CD8-positive, alpha-beta memory T cell (primary cell): ENCODE measurements around the gene LRRC55. TPM values are rescaled to one million over a fixed set of nuclear protein-coding genes. Genes with fewer than 3 reads are reported as not detected.

ENCODE experiments used
- CTCF ChIA-PET: fragments of 350-600 bp; sonication (Branson Sonifier 250); formaldehyde crosslinking; loops from one replicate; lab custom pipeline; 2021; ENCODE audit warnings: antibody characterized with exemption; lab: Charles Lee
- POLR2A ChIA-PET: fragments of 350-600 bp; sonication (Branson Sonifier 250); formaldehyde crosslinking; loops from one replicate; lab custom pipeline; 2021; ENCODE audit warnings: antibody characterized with exemption; lab: Charles Lee
- DNase-seq, 5 donors: peaks; one replicate each; pipeline versions ENCODE4 v3.0.0 to v3.0.0-alpha.2; 2020 to 2022; ENCODE audit warnings: mixed read lengths in 1 of 5
- H3K27ac ChIP-seq: one replicate; pipeline ENCODE4 v1.7.0; 2013; ENCODE audit warnings: low read depth, mild to moderate bottlenecking, low read length, moderate library complexity
- H3K27me3 ChIP-seq: 2 replicates; pipeline ENCODE4 v1.7.0; 2013; ENCODE audit warnings: low read length, mild to moderate bottlenecking; ENCODE audit not compliant: insufficient read depth, poor library complexity, severe bottlenecking
- H3K36me3 ChIP-seq: 2 replicates; pipeline ENCODE4 v1.7.0; 2013; ENCODE audit warnings: mild to moderate bottlenecking, low read length, moderate library complexity; ENCODE audit not compliant: insufficient read depth
- H3K4me1 ChIP-seq: 2 replicates; pipeline ENCODE4 v1.7.0; 2013; ENCODE audit warnings: mild to moderate bottlenecking, low read length, moderate library complexity; ENCODE audit not compliant: insufficient read depth
- H3K4me3 ChIP-seq: 2 replicates; pipeline ENCODE4 v1.7.0; 2013; ENCODE audit warnings: mild to moderate bottlenecking, low read length
- H3K9me3 ChIP-seq: 2 replicates; pipeline ENCODE4 v1.7.0; 2013; ENCODE audit warnings: mild to moderate bottlenecking, low read length
- H3K27ac Mint-ChIP-seq, 8 donors: one replicate each; pipeline ENCODE4 v1.8.0; 2020 to 2021; ENCODE audit warnings: mixed read lengths in 8 of 8, mild to moderate bottlenecking in 6 of 8, inconsistent platforms in 3 of 8, moderate library complexity in 3 of 8
- H3K27me3 Mint-ChIP-seq, 2 donors: one replicate each; pipeline ENCODE4 v1.8.0; 2020 to 2021; ENCODE audit warnings: mixed read lengths in 2 of 2, mild to moderate bottlenecking in 1 of 2, moderate library complexity in 1 of 2
- H3K36me3 Mint-ChIP-seq, 3 donors: one replicate each; pipeline ENCODE4 v1.8.0; 2020 to 2021; ENCODE audit warnings: mixed read lengths in 3 of 3, inconsistent platforms in 1 of 3, mild to moderate bottlenecking in 1 of 3
- H3K4me1 Mint-ChIP-seq, 3 donors: one replicate each; pipeline ENCODE4 v1.8.0; 2020 to 2021; ENCODE audit warnings: mixed read lengths in 3 of 3, inconsistent platforms in 1 of 3, mild to moderate bottlenecking in 1 of 3
- H3K4me3 Mint-ChIP-seq, 7 donors: one replicate each; pipeline ENCODE4 v1.8.0; 2020 to 2021; ENCODE audit warnings: mixed read lengths in 7 of 7, mild to moderate bottlenecking in 6 of 7, moderate library complexity in 4 of 7, inconsistent platforms in 2 of 7
- H3K9me3 Mint-ChIP-seq, 5 donors: one replicate each; pipeline ENCODE4 v1.8.0; 2020 to 2022; ENCODE audit warnings: mixed read lengths in 5 of 5, mild to moderate bottlenecking in 3 of 5, moderate library complexity in 2 of 5, inconsistent platforms in 1 of 5
- polyA plus RNA-seq: library from polyadenylated mRNA; unstranded; fragments of 300-500 nt; fragmentation: Illumina TruSeq; gene quantifications from one replicate; pipeline ENCODE4 v1.2.3, GENCODE V29; 2021
- total RNA-seq, 2 experiments: library from RNA; stranded (reverse); gene quantifications; one replicate each; pipeline ENCODE4 v1.2.3, GENCODE V29; 2021

LRRC55 gene
- total and polyA plus RNA-seq, 3 experiments from 2014 or later = not detected

- Histone ChIP-seq H3K27me3 (no peaks in the 10 kb centered on the region), H3K9me3 (no peaks in the 10 kb centered on the region), H3K4me3 (no peak overlapping the region), H3K36me3 (no peaks in the 10 kb centered on the region), H3K27ac (no peak overlapping the region), H3K4me1 (no peaks in the 10 kb centered on the region)
- no peaks in the 10 kb centered on the region for H3K36me3 Mint-ChIP-seq
- H3K4me1 Mint-ChIP-seq = no peaks in the 10 kb centered on the region
- H3K27me3 Mint-ChIP-seq = peaks cover 4 to 28% of the 10 kb centered on the region in 2 donors
- no peaks in the 10 kb centered on the region for H3K9me3 Mint-ChIP-seq
- POLR2A ChIA-PET = no interaction called here
- H3K4me3 Mint-ChIP-seq = no peak overlapping the region
- CTCF ChIA-PET = no interaction called here
- H3K27ac Mint-ChIP-seq = no peak overlapping the region
- no peak for DNase-seq
These were observed 16.0 kb downstream of the LRRC55 start for GRCh38 chr11:57197762-57198161.

GRCh38 chr11:57199330-57199729, 17.6 kb downstream of the LRRC55 start:
- POLR2A ChIA-PET = no interaction called here
- Mint-ChIP-seq H3K4me1 (no peaks in the 10 kb centered on the region), H3K36me3 (no peaks in the 10 kb centered on the region), H3K9me3 (no peaks in the 10 kb centered on the region), H3K27ac (no peak overlapping the region), H3K4me3 (no peak overlapping the region), H3K27me3 (peaks cover 4 to 24% of the 10 kb centered on the region in 2 donors)
- no peaks in the 10 kb centered on the region for H3K9me3 ChIP-seq
- no peaks in the 10 kb centered on the region for H3K4me1 ChIP-seq
- DNase-seq = no peak
- no peak overlapping the region for H3K4me3 ChIP-seq
- CTCF ChIA-PET = no interaction called here
- H3K27me3 ChIP-seq = no peaks in the 10 kb centered on the region
- no peak overlapping the region for H3K27ac ChIP-seq
- H3K36me3 ChIP-seq = no peaks in the 10 kb centered on the region

- peaks cover 12 to 31% of the 10 kb centered on the region in 2 donors for H3K27me3 Mint-ChIP-seq
These were observed 19.2 kb downstream of the LRRC55 start for GRCh38 chr11:57200917-57201316.

GRCh38 chr11:57202281-57202680, 20.5 kb downstream of the LRRC55 start:
- peaks cover 0 to 8% (median 0%) of the 10 kb centered on the region in 5 donors for H3K9me3 Mint-ChIP-seq
- no peaks in the 10 kb centered on the region for H3K27me3 ChIP-seq
- H3K4me3 Mint-ChIP-seq = no peak overlapping the region
- H3K9me3 ChIP-seq = no peaks in the 10 kb centered on the region
- H3K36me3 ChIP-seq = no peaks in the 10 kb centered on the region
- POLR2A ChIA-PET = no interaction called here
- H3K27me3 Mint-ChIP-seq = peaks cover 22 to 38% of the 10 kb centered on the region in 2 donors
- H3K36me3 Mint-ChIP-seq = no peaks in the 10 kb centered on the region
- H3K27ac Mint-ChIP-seq = no peak overlapping the region
- no peak for DNase-seq
- no peaks in the 10 kb centered on the region for H3K4me1 ChIP-seq
- no peak overlapping the region for H3K4me3 ChIP-seq
- no peak overlapping the region for H3K27ac ChIP-seq
- CTCF ChIA-PET = no interaction called here
- no peaks in the 10 kb centered on the region for H3K4me1 Mint-ChIP-seq

More at GRCh38 chr11:57200917-57201316, 19.2 kb downstream of the LRRC55 start:
- ChIA-PET CTCF (no interaction called here), POLR2A (no interaction called here)
- H3K4me3 Mint-ChIP-seq = no peak overlapping the region
- H3K27me3 ChIP-seq = no peaks in the 10 kb centered on the region
- no peaks in the 10 kb centered on the region for H3K4me1 Mint-ChIP-seq
- no peaks in the 10 kb centered on the region for H3K4me1 ChIP-seq
- no peaks in the 10 kb centered on the region for H3K36me3 Mint-ChIP-seq
- no peak overlapping the region for H3K27ac Mint-ChIP-seq
- no peaks in the 10 kb centered on the region for H3K9me3 ChIP-seq
- H3K27ac ChIP-seq = no peak overlapping the region
- H3K36me3 ChIP-seq = no peaks in the 10 kb centered on the region
- peaks cover 0 to 8% (median 0%) of the 10 kb centered on the region in 5 donors for H3K9me3 Mint-ChIP-seq
- H3K4me3 ChIP-seq = no peak overlapping the region
- no peak for DNase-seq

GRCh38 chr11:57203359-57203758, 21.6 kb downstream of the LRRC55 start:
- no peak overlapping the region for H3K4me3 ChIP-seq
- no peak overlapping the region for H3K27ac ChIP-seq
- H3K27me3 ChIP-seq = no peaks in the 10 kb centered on the region
- Mint-ChIP-seq H3K27me3 (peaks cover 24 to 49% of the 10 kb centered on the region in 2 donors), H3K27ac (no peak overlapping the region), H3K4me1 (no peaks in the 10 kb centered on the region), H3K4me3 (no peak overlapping the region), H3K9me3 (peaks cover 0 to 8% (median 0%) of the 10 kb centered on the region in 5 donors), H3K36me3 (no peaks in the 10 kb centered on the region)
- ChIA-PET POLR2A (no interaction called here), CTCF (interaction anchor here (0.6 kb wide), 1 partner anchor 8 kb away, joined by 3 read pairs; no protein-coding TSS in a partner anchor)
- H3K4me1 ChIP-seq = no peaks in the 10 kb centered on the region
- H3K36me3 ChIP-seq = no peaks in the 10 kb centered on the region
- DNase-seq = no peak
- H3K9me3 ChIP-seq = no peaks in the 10 kb centered on the region

GRCh38 chr11:57203882-57204480, 22.2 kb downstream of the LRRC55 start:
- H3K27me3 ChIP-seq = no peaks in the 10 kb centered on the region
- Mint-ChIP-seq H3K4me3 (no peak overlapping the region), H3K36me3 (no peaks in the 10 kb centered on the region), H3K27me3 (peaks cover 25 to 53% of the 10 kb centered on the region in 2 donors), H3K9me3 (peaks cover 0 to 8% (median 0%) of the 10 kb centered on the region in 5 donors), H3K4me1 (no peaks in the 10 kb centered on the region), H3K27ac (no peak overlapping the region)
- ChIA-PET CTCF (no interaction called here), POLR2A (no interaction called here)
- no peak overlapping the region for H3K27ac ChIP-seq
- H3K4me3 ChIP-seq = no peak overlapping the region
- H3K4me1 ChIP-seq = no peaks in the 10 kb centered on the region
- no peaks in the 10 kb centered on the region for H3K9me3 ChIP-seq
- H3K36me3 ChIP-seq = no peaks in the 10 kb centered on the region
- no peak for DNase-seq

- no peaks in the 10 kb centered on the region for H3K4me1 Mint-ChIP-seq
- POLR2A ChIA-PET = no interaction called here
- no peak overlapping the region for H3K4me3 Mint-ChIP-seq
- Histone ChIP-seq H3K4me1 (no peaks in the 10 kb centered on the region), H3K27me3 (no peaks in the 10 kb centered on the region), H3K9me3 (no peaks in the 10 kb centered on the region), H3K36me3 (no peaks in the 10 kb centered on the region), H3K27ac (no peak overlapping the region), H3K4me3 (no peak overlapping the region)
- no peak for DNase-seq
- peaks cover 0 to 8% (median 0%) of the 10 kb centered on the region in 5 donors for H3K9me3 Mint-ChIP-seq
- no peaks in the 10 kb centered on the region for H3K36me3 Mint-ChIP-seq
- no peak overlapping the region for H3K27ac Mint-ChIP-seq
- CTCF ChIA-PET = no interaction called here
- H3K27me3 Mint-ChIP-seq = peaks cover 25 to 57% of the 10 kb centered on the region in 2 donors
These were observed 23.4 kb downstream of the LRRC55 start for GRCh38 chr11:57205041-57205641.

- no peak overlapping the region for H3K27ac Mint-ChIP-seq
- Histone ChIP-seq H3K4me1 (no peaks in the 10 kb centered on the region), H3K27me3 (no peaks in the 10 kb centered on the region), H3K4me3 (no peak overlapping the region), H3K27ac (no peak overlapping the region), H3K9me3 (no peaks in the 10 kb centered on the region), H3K36me3 (no peaks in the 10 kb centered on the region)
- CTCF ChIA-PET = no interaction called here
- no peak overlapping the region for H3K4me3 Mint-ChIP-seq
- H3K4me1 Mint-ChIP-seq = no peaks in the 10 kb centered on the region
- peaks cover 0 to 8% (median 0%) of the 10 kb centered on the region in 5 donors for H3K9me3 Mint-ChIP-seq
- peaks cover 25 to 57% of the 10 kb centered on the region in 2 donors for H3K27me3 Mint-ChIP-seq
- POLR2A ChIA-PET = no interaction called here
- DNase-seq = no peak
- H3K36me3 Mint-ChIP-seq = no peaks in the 10 kb centered on the region
These were observed 25.4 kb downstream of the LRRC55 start for GRCh38 chr11:57207168-57207567.
